Fibroblast of villous mesenchyme (primary cell): ENCODE data around the gene TLE5. TPM values are rescaled to one million over a fixed set of nuclear protein-coding genes. Genes with fewer than 3 reads are reported as not detected.

Experiments used
- DNase-seq: peaks from one replicate; pipeline ENCODE4 v3.0.0-alpha.2; 2010; ENCODE audit warnings: low read depth
- H3K4me3 ChIP-seq: 2 replicates; pipeline ENCODE4 v1.5.1; 2011; ENCODE audit warnings: low read depth, mild to moderate bottlenecking, low read length
- CTCF ChIP-seq: IDR thresholded peaks from 2 replicates; pipeline ENCODE4 v1.5.1; 2012; ENCODE audit warnings: low read depth, mild to moderate bottlenecking, low read length; ENCODE audit not compliant: insufficient read depth
- total RNA-seq: library from RNA; depleted of rRNA; stranded (reverse); fragments of >200 nt; gene quantifications from 2 replicates; pipeline ENCODE4 v1.2.3, GENCODE V29; 2012

The TLE5 gene
- total RNA-seq, 1 donor = 289 TPM

DNA sequence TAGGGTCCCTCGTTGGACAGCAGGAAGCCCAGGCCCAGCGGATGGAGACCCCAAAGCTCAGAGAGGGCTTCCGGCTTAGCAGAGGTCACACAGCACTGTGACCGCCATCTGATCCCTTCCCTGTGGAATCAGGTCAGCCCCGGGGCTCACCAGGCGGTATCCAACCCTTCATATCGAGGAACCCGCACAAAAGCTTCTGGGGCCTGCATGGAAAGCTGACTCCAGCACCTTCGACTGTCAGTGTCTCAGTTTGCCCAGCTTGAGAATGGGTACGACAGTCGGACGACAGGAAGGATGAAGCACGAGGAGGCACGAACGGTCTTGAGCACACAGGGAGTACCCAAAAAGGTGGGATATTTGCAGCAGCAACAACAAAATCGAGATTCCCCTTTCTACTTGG, 2.6 kb downstream of the TLE5 start:
- H3K4me3 ChIP-seq = no peak overlapping the region
- DNase-seq = no peak
- TF ChIP-seq CTCF = no peak

DNA sequence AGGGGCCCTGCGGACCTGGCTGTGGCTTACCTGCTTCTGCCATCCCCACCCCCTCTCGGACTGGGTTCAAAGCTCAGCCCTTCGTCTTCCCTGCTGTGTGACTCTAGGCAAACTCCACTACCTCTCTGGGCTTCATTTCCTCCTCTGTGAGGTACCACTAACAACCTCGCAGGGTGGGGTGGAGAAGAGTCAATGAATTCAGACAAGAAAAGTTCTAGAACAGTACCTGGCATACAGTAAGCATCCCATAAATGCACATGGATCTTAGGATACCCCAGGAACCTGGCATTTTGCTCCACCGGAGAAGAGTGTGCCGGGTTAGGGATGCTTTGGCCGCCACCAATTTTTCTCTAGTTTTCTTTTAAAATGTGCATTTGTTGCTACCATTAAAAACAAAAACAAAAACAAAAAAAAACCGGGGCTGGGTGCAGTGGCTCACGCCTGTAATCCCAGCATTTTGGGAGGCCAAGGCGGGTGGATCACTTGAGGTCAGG, 3.4 kb downstream of the TLE5 start:
- no peak overlapping the region for H3K4me3 ChIP-seq
- TF ChIP-seq CTCF = no peak
- DNase-seq = no peak

GRCh38 chr19:3058009-3058820, 4.1 kb downstream of the TLE5 start:
- TF ChIP-seq CTCF = no peak
- H3K4me3 ChIP-seq = no peak overlapping the region
- DNase-seq = no peak

DNA sequence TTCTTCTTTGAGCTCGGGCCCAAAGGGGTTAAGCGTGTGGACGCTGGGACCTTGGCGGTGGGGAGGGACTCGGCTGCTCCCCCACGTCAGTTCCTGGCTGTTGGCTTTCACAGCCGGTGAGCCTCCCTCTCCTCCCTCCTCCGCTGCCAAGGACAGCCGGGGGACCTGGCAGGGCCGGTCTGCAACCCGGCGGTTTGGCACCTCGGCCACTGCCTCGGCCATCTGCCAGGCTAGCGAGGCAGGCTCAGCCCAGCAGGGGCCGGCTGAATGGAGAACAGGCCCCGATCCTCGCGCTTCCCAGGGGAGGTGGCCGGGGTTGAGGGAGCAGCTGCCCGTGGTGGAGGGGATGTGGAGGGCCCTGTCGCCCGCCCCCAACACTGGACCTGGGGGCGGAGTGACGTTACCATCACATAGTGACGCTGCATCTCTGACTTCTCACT, 5.0 kb downstream of the TLE5 start:
- no peak for DNase-seq

DNA sequence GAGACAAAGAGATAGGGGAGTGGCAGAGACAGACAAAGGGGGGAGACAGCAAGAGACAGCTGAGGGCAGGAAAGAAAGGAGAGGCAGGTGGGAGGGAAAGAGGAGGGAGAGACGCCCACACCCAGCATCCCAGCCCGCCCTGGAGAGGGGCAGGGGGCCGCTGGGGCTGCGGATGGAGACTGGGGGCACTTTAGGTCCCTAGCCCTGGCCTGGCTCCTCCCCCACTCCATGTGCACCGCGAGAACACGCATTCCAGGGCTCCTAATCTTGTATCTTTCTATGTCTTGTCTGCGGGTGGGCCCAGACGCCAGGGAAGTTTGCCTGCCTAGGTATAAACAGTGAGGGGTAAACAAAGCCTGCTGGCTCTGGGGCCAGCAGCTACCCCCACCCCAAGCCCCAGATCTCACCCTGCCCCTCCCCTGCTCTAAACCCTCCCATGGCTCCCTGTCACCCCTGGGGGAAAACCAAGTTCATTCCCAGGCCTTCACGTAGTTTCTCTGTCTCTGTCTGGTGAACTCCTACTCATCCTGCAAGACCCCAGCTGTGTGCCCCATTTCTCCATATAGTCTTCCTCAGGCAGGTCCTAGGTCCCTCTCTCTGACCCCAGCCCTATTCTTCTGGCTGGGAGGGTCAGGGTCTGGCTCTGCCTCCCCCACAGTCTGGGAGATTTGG, 5.7 kb downstream of the TLE5 start:
- TF ChIP-seq CTCF = no peak
- DNase-seq = no peak
- no peak overlapping the region for H3K4me3 ChIP-seq

More for the DNA sequence above, 5.0 kb downstream of the TLE5 start:
- no peak for TF ChIP-seq CTCF
- H3K4me3 ChIP-seq = no peak overlapping the region

GRCh38 chr19:3055741-3056416, 6.4 kb downstream of the TLE5 start:
- no peak for DNase-seq
- no peak overlapping the region for H3K4me3 ChIP-seq
- TF ChIP-seq CTCF = no peak
